Breast epithelium (tissue), 4 donors: Measurements from ENCODE around the gene RAB44. TPM values are rescaled to one million over a fixed set of nuclear protein-coding genes. Genes with fewer than 3 reads are reported as not detected.
"Not testable (repeated sequence)": the region's sequence is repeated elsewhere in the genome, so short reads cannot be mapped to it uniquely, and the experiment has no call there.

Experiments
- DNase-seq, 2 donors: peaks; one replicate each; pipeline ENCODE4 v3.0.0-alpha.2; 2019; ENCODE audit warnings: low spot score in 2 of 2
- H3K27ac ChIP-seq, 2 donors: fragments of 200-600 bp; sonication (generic) in 1 of 2; one replicate each; pipeline ENCODE4 v1.5.1; 2016 to 2019; ENCODE audit warnings: mild to moderate bottlenecking in 1 of 2
- H3K27me3 ChIP-seq, 2 donors: fragments of 200-600 bp; sonication (generic) in 1 of 2; one replicate each; pipeline versions ENCODE4 v1.5.1 to v1.6.0; 2017 to 2019; ENCODE audit warnings: control low read depth in 1 of 2, mild to moderate bottlenecking in 1 of 2
- H3K36me3 ChIP-seq: fragments of 200-600 bp; one replicate; pipeline ENCODE4 v1.5.1; 2019
- H3K4me1 ChIP-seq, 2 donors: fragments of 200-600 bp; sonication (generic); one replicate each; pipeline ENCODE4 v1.5.1; 2016 to 2019; ENCODE audit warnings: control low read depth in 1 of 2
- H3K4me3 ChIP-seq, 3 donors: fragments of 200-600 bp; sonication (generic); 1 replicate in 2 of 3; 2 replicates in 1 of 3; pipeline ENCODE4 v1.5.1; 2016 to 2019; ENCODE audit warnings: mild to moderate bottlenecking in 3 of 3, moderate library complexity in 2 of 3
- H3K9me3 ChIP-seq, 2 donors: fragments of 200-600 bp; sonication (generic) in 1 of 2; one replicate each; pipeline ENCODE4 v1.5.1; 2016 to 2019; ENCODE audit warnings: control low read depth in 1 of 2
- POLR2A ChIP-seq: fragments of 450-650 bp; IDR thresholded peaks from one replicate; pipeline ENCODE4 v1.6.1; 2016; ENCODE audit warnings: antibody characterized with exemption, mild to moderate bottlenecking, moderate library complexity
- POLR2AphosphoS5 ChIP-seq, 3 donors: sonication (generic); formaldehyde crosslinking; IDR thresholded peaks; one replicate each; pipeline ENCODE4 v1.6.1; 2017; ENCODE audit warnings: antibody characterized with exemption in 3 of 3
- intact Hi-C: fragments of 100-400 bp; cut with DNase I; formaldehyde crosslinking; loops from one replicate; pipeline ENCODE4 v1.15.1; 2023; ENCODE audit warnings: low total_unique reads
- total RNA-seq, 3 donors: library from RNA; depleted of rRNA; stranded (reverse); fragments of >200 nt; gene quantifications; one replicate each; pipeline ENCODE4 v1.1.0, GENCODE V29; 2016
- TF ChIP-seq, protein P1 (sequence below), 3 donors: fragments of 450-650 bp; IDR thresholded peaks; one replicate each; pipeline ENCODE4 v1.5.1; 2016 to 2017; ENCODE audit warnings: antibody characterized with exemption in 3 of 3, mild to moderate bottlenecking in 3 of 3, moderate library complexity in 3 of 3

The RAB44 gene
- total RNA-seq, 3 donors from 2014 or later = under 0.01 to 1.9 (median 0.29) TPM

DNA sequence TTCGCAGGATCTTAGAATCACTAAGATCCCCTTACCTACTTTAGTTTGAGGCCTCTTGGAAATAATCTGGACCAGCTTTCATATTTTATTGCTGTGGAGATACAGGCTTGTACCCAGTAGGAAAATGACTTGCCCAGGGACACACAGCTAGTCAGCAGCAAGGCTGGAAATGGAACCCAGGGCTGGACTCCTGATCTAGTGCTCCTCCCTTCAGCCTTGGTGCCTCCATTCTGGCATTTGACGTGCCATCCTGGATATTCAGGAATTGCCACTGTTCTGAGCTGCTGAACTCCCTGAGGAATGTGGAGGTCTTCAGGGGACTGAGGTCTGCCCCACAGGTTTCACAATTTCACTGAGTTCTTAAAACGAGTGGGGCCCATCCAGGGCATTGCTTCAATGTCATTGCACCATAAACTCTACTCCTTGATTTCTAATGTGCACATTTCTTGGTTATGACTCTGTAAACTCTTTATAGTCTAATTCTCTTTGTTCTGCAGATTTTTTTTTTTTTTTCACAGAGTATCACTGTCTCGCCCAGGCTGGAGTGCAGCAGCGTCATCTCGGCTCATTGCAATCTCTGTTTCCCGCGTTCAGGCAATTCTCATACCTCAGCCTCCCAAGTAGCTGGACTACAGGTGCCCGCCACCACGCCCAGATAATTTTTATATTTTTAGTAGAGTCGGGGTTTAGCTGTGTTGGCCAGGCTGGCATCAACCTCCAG lies 45.8 kb upstream of the RAB44 start:
- no peak for TF ChIP-seq POLR2AphosphoS5 (IDR thresholded peaks at IDR 0.05)
- no peak for TF ChIP-seq POLR2A
- TF ChIP-seq, protein P1, sequence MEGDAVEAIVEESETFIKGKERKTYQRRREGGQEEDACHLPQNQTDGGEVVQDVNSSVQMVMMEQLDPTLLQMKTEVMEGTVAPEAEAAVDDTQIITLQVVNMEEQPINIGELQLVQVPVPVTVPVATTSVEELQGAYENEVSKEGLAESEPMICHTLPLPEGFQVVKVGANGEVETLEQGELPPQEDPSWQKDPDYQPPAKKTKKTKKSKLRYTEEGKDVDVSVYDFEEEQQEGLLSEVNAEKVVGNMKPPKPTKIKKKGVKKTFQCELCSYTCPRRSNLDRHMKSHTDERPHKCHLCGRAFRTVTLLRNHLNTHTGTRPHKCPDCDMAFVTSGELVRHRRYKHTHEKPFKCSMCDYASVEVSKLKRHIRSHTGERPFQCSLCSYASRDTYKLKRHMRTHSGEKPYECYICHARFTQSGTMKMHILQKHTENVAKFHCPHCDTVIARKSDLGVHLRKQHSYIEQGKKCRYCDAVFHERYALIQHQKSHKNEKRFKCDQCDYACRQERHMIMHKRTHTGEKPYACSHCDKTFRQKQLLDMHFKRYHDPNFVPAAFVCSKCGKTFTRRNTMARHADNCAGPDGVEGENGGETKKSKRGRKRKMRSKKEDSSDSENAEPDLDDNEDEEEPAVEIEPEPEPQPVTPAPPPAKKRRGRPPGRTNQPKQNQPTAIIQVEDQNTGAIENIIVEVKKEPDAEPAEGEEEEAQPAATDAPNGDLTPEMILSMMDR (IDR thresholded peaks at IDR 0.05) = no peak
- Histone ChIP-seq H3K27me3 (no peaks in the 10 kb centered on the region), H3K4me1 (no peaks in the 10 kb centered on the region), H3K9me3 (no peaks in the 10 kb centered on the region), H3K27ac (no peak overlapping the region), H3K36me3 (no peaks in the 10 kb centered on the region), H3K4me3 (no peak overlapping the region)
- intact Hi-C loops = no loop called here
- DNase-seq = no peak

- H3K27me3 ChIP-seq, DNase-seq, H3K36me3 ChIP-seq, H3K27ac ChIP-seq, H3K4me1 ChIP-seq, H3K9me3 ChIP-seq, H3K4me3 ChIP-seq, intact Hi-C loops: not testable (repeated sequence)
These were observed 43.2 kb upstream of the RAB44 start for GRCh38 chr6:36654469-36654868.

DNA sequence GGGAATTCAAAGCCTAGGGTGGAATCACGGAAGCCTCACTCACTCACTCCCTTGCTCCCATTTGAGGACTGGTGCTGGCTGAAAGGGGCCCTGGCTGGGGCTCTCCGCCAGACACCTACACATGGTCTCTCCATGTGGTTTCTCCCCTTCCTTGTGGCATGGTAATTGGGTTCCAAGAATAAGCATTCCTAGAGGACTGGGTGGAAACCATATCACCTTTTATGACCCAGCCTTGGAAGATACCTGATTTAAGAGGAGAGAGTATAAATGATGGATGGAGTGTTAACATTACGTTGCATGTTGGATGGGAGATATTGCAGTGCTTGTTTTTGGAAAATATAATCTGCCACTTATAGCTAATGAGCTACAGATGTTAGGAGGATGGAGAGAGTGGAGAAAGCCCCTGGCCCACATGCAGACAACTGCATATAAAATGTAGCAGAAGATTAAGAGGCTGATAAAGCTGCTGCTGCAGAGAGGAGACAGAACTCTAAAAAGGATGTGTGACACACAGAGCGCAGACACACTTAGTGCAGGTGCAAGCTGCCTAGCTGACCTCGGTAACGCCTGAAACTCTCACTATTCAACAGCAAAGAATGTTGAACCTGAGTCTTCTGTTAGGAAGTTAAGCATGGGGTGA lies 42.4 kb upstream of the RAB44 start:
- Histone ChIP-seq H3K4me1 (no peaks in the 10 kb centered on the region), H3K27ac (no peak overlapping the region), H3K27me3 (no peaks in the 10 kb centered on the region), H3K9me3 (no peaks in the 10 kb centered on the region), H3K4me3 (no peak overlapping the region), H3K36me3 (no peaks in the 10 kb centered on the region)
- TF ChIP-seq, protein P1 (IDR thresholded peaks at IDR 0.05) = no peak
- TF ChIP-seq POLR2AphosphoS5 (IDR thresholded peaks at IDR 0.05) (no peak), POLR2A (no peak)
- intact Hi-C loops = no loop called here
- no peak for DNase-seq

- intact Hi-C loops = no loop called here
- Histone ChIP-seq H3K9me3 (no peaks in the 10 kb centered on the region), H3K4me3 (no peak overlapping the region), H3K4me1 (no peaks in the 10 kb centered on the region), H3K36me3 (no peaks in the 10 kb centered on the region), H3K27ac (no peak overlapping the region), H3K27me3 (no peaks in the 10 kb centered on the region)
- no peak for DNase-seq
- TF ChIP-seq, protein P1 (IDR thresholded peaks at IDR 0.05) = no peak
- no peak for TF ChIP-seq POLR2AphosphoS5 (IDR thresholded peaks at IDR 0.05)
- TF ChIP-seq POLR2A = no peak
These were observed 41.2 kb upstream of the RAB44 start for GRCh38 chr6:36656441-36656840.

DNA sequence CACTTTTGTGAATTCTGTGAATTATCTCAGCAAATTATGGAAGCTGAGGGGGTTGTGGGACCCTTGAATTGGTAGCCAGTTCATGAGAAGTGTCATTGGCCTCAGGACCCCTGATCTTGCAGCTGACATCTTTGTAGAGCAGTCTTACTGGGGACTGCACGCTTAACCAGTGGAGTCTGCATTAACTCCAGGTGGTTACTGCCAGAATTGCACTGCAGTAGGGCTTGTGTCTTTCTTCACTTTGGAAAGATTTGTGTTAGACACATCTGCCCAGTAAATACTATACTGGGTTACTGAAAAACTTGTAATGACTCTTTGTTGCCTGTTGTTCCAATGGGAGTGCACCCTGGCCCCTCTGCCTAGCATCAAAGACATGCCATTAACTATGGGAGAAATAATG lies 40.4 kb upstream of the RAB44 start:
- no peak overlapping the region for H3K27ac ChIP-seq
- no peak overlapping the region for H3K4me3 ChIP-seq
- intact Hi-C loops = no loop called here
- TF ChIP-seq POLR2A (no peak), POLR2AphosphoS5 (IDR thresholded peaks at IDR 0.05) (no peak)
- TF ChIP-seq, protein P1 (IDR thresholded peaks at IDR 0.05) = no peak
- no peaks in the 10 kb centered on the region for H3K27me3 ChIP-seq
- DNase-seq = no peak
- H3K9me3 ChIP-seq = no peaks in the 10 kb centered on the region
- H3K4me1 ChIP-seq = no peaks in the 10 kb centered on the region
- no peaks in the 10 kb centered on the region for H3K36me3 ChIP-seq
